ENCODE measurements around the gene NDUFA6.
A peak's percentile ranks its signal among the peaks of the same experiment; 100 is the strongest.
"Not testable (repeated sequence)": the region's sequence is repeated elsewhere in the genome, so short reads cannot be mapped to it uniquely, and the experiment has no call there.

The NDUFA6 gene

GRCh38 chr22:42090596-42091454 lies at the start of gene NDUFA6:
Gene NDUFA6 (minus strand): TSS chr22:42090772. CDS start chr22:42090744, 28 bp downstream.
- DNase-seq: peak; percentile 99

GRCh38 chr22:42140153-42140552 lies 49.6 kb upstream of the NDUFA6 start:
- not testable (repeated sequence) for DNase-seq

- not testable (repeated sequence) for DNase-seq
Observed at GRCh38 chr22:42139508-42139907, 48.9 kb upstream of the NDUFA6 start.

- DNase-seq: no peak
Observed at GRCh38 chr22:42138972-42139371, 48.4 kb upstream of the NDUFA6 start.

GRCh38 chr22:42138122-42138770 lies 47.7 kb upstream of the NDUFA6 start:
- DNase-seq: no peak

- not testable (repeated sequence) for DNase-seq
Observed at GRCh38 chr22:42135688-42136087, 45.1 kb upstream of the NDUFA6 start.

GRCh38 chr22:42134100-42135020 lies 43.8 kb upstream of the NDUFA6 start:
- no peak for DNase-seq

- DNase-seq: no peak
Observed at GRCh38 chr22:42132457-42132856, 41.9 kb upstream of the NDUFA6 start.

GRCh38 chr22:42131562-42131961 lies 41.0 kb upstream of the NDUFA6 start:
- no peak for DNase-seq

GRCh38 chr22:42130639-42131431 lies 40.3 kb upstream of the NDUFA6 start, which contains the start of gene CYP2D6:
Gene CYP2D6 (minus strand): TSS chr22:42130810. CDS start chr22:42130791, 19 bp downstream.
- DNase-seq: not testable (repeated sequence)

- not testable (repeated sequence) for DNase-seq
Observed at GRCh38 chr22:42130182-42130581, 39.6 kb upstream of the NDUFA6 start.

GRCh38 chr22:42128776-42129694 lies 38.5 kb upstream of the NDUFA6 start:
- DNase-seq: not testable (repeated sequence)

GRCh38 chr22:42128007-42128406 lies 37.4 kb upstream of the NDUFA6 start:
- not testable (repeated sequence) for DNase-seq

- no peak for DNase-seq
Observed at GRCh38 chr22:42127606-42128005, 37.0 kb upstream of the NDUFA6 start.

- DNase-seq: not testable (repeated sequence)
Observed at GRCh38 chr22:42123529-42123928, 33.0 kb upstream of the NDUFA6 start.

GRCh38 chr22:42120231-42121021 lies 29.9 kb upstream of the NDUFA6 start:
- peak; percentile 35 for DNase-seq

GRCh38 chr22:42116848-42117424 lies 26.4 kb upstream of the NDUFA6 start:
- no peak for DNase-seq

- not testable (repeated sequence) for DNase-seq
Observed at GRCh38 chr22:42115420-42115830, 24.9 kb upstream of the NDUFA6 start.

- DNase-seq: no peak
Observed at GRCh38 chr22:42114721-42115120, 24.1 kb upstream of the NDUFA6 start.

- not testable (repeated sequence) for DNase-seq
Observed at GRCh38 chr22:42112793-42113192, 22.2 kb upstream of the NDUFA6 start.

All from stimulated activated naive CD4-positive, alpha-beta T cell treated with Interleukin-2 at 50 U/mL for 16 hours (primary cell).